OCI-LY3 (cell line): ENCODE results near the gene SPTA1.

ENCODE experiments used
- CTCF ChIP-seq: fragments of 200-600, 300-600 bp; sonication (generic); IDR thresholded peaks from 2 replicates; pipeline ENCODE4 v1.5.1; 2014; ENCODE audit warnings: antibody characterized with exemption, low read length, low read depth
- EZH2phosphoT487 ChIP-seq: fragments of 200-600 bp; shearing (Covaris generic); IDR thresholded peaks from 2 replicates; pipeline ENCODE4 v1.6.1; 2018; ENCODE audit warnings: antibody characterized with exemption, mixed run types, low read depth

GRCh38 chr1:158583962-158584361, 102.6 kb downstream of the SPTA1 start:
- TF ChIP-seq CTCF = no peak
- no peak for TF ChIP-seq EZH2phosphoT487
